SK-N-SH (cell line): ENCODE results near the gene DPEP2NB. TPM values are rescaled to one million over a fixed set of nuclear protein-coding genes. Genes with fewer than 3 reads are reported as not detected.

Source experiments
- CTCF ChIA-PET: fragments of 300-600, 350-600 bp; formaldehyde crosslinking; extraction: SDS; loops from one replicate; lab custom pipeline; 2021; lab: Yijun Ruan, JAX
- POLR2A ChIA-PET: fragments of 350-600 bp; sonication (Branson Sonifier 250); formaldehyde crosslinking; extraction: SDS; loops from one replicate; lab custom pipeline; 2020; ENCODE audit warnings: antibody characterized with exemption, inconsistent platforms; lab: Yijun Ruan, JAX
- DNase-seq: peaks from one replicate; pipeline ENCODE4 v3.0.0; 2012
- H2AFZ ChIP-seq: fragments of 200-600 bp; sonication (generic); 2 replicates; pipeline ENCODE4 v1.8.1; 2016; ENCODE audit warnings: antibody characterized with exemption, mild to moderate bottlenecking, low read depth
- H3F3A ChIP-seq: fragments of 200-600 bp; sonication (generic); replicated peaks from 2 replicates; pipeline ENCODE3; 2016; ENCODE audit warnings: antibody characterized with exemption, mild to moderate bottlenecking; ENCODE audit not compliant: insufficient read depth
- H3K27ac ChIP-seq, 2 experiments: fragments of 200-500 bp in 1 of 2; fragments of 200-600 bp in 1 of 2; sonication (Bioruptor generic) in 1 of 2; sonication (generic), shearing (Covaris generic) in 1 of 2; 2 replicates each; pipeline versions ENCODE4 v1.5.1 to v1.6.1; 2014 to 2016; ENCODE audit warnings: low read depth in 2 of 2, inconsistent platforms in 1 of 2, low read length in 1 of 2, mild to moderate bottlenecking in 1 of 2, mixed read lengths in 1 of 2
- H3K27me3 ChIP-seq: fragments of 200-600 bp; sonication (generic), shearing (Covaris generic); 2 replicates; pipeline ENCODE4 v1.6.1; 2016; ENCODE audit warnings: mixed run types; ENCODE audit not compliant: insufficient read depth
- H3K36me3 ChIP-seq, 2 experiments: fragments of 200-500 bp in 1 of 2; fragments of 200-600 bp in 1 of 2; sonication (Bioruptor generic) in 1 of 2; sonication (generic) in 1 of 2; replicated peaks in 1 of 2; 2 replicates each; pipeline versions ENCODE3 to v1.5.1; 2014 to 2016; ENCODE audit warnings: low read length in 1 of 2, mild to moderate bottlenecking in 1 of 2; ENCODE audit not compliant: insufficient read depth in 2 of 2, control insufficient read depth in 1 of 2
- H3K4me1 ChIP-seq, 2 experiments: fragments of 200-500 bp in 1 of 2; fragments of 200-600 bp in 1 of 2; sonication (Bioruptor generic) in 1 of 2; sonication (generic), shearing (Covaris generic) in 1 of 2; 2 replicates each; pipeline versions ENCODE4 v1.5.1 to v1.6.1; 2014 to 2016; ENCODE audit warnings: low read depth in 1 of 2, low read length in 1 of 2, mixed run types in 1 of 2; ENCODE audit not compliant: insufficient read depth in 2 of 2, control insufficient read depth in 1 of 2
- H3K4me2 ChIP-seq: fragments of 200-600 bp; sonication (generic), shearing (Covaris generic); 2 replicates; pipeline ENCODE4 v1.6.1; 2017; ENCODE audit warnings: mixed run types
- H3K4me3 ChIP-seq, 2 experiments: fragments of 200-500 bp in 1 of 2; fragments of 200-600 bp in 1 of 2; sonication (Bioruptor generic) in 1 of 2; sonication (generic), shearing (Covaris generic) in 1 of 2; 2 replicates each; pipeline versions ENCODE4 v1.5.1 to v1.8.1; 2014 to 2016; ENCODE audit warnings: low read depth in 2 of 2, inconsistent platforms in 1 of 2, low read length in 1 of 2, mild to moderate bottlenecking in 1 of 2, mixed read lengths in 1 of 2, moderate library complexity in 1 of 2
- H3K79me2 ChIP-seq: fragments of 200-600 bp; sonication (generic); 2 replicates; pipeline ENCODE4 v1.8.1; 2017; ENCODE audit warnings: mild to moderate bottlenecking; ENCODE audit not compliant: insufficient read depth
- H3K9ac ChIP-seq: fragments of 200-600 bp; sonication (generic); 2 replicates; pipeline ENCODE4 v1.6.1; 2017; ENCODE audit warnings: mixed run types
- H3K9me2 ChIP-seq: fragments of 200-600 bp; sonication (generic); 2 replicates; pipeline ENCODE4 v1.6.1; 2017; ENCODE audit warnings: mixed run types
- H3K9me3 ChIP-seq: fragments of 200-600 bp; sonication (generic); 2 replicates; pipeline ENCODE4 v1.6.1; 2017; ENCODE audit warnings: mixed run types, mild to moderate bottlenecking, moderate library complexity
- H4K20me1 ChIP-seq: fragments of 200-600 bp; sonication (generic); 2 replicates; pipeline ENCODE4 v1.6.1; 2017; ENCODE audit warnings: mild to moderate bottlenecking, mixed run types; ENCODE audit not compliant: insufficient read depth
- CHD2 ChIP-seq: fragments of 150-350 bp; IDR thresholded peaks from 2 replicates; pipeline ENCODE4 v1.6.1; 2018; ENCODE audit warnings: low read length; ENCODE audit not compliant: partially characterized antibody
- EP300 ChIP-seq, 2 experiments: IDR thresholded peaks; 2 replicates each; pipeline versions ENCODE4 v1.4.0 to v1.6.1; 2012; ENCODE audit warnings: borderline replicate concordance in 1 of 2, low read depth in 1 of 2, low read length in 1 of 2
- FOSL2 ChIP-seq: IDR thresholded peaks from 2 replicates; pipeline ENCODE4 v1.4.0; 2012; ENCODE audit warnings: low read depth, mild to moderate bottlenecking, moderate library complexity, borderline replicate concordance
- FOXJ3 ChIP-seq: sonication (generic); formaldehyde crosslinking; IDR thresholded peaks from 2 replicates; pipeline ENCODE4 v1.5.1; 2020; ENCODE audit warnings: mild to moderate bottlenecking, missing genetic modification reagents
- FOXM1 ChIP-seq: IDR thresholded peaks from 2 replicates; pipeline ENCODE4 v1.4.0; 2012; ENCODE audit warnings: low read depth, mild to moderate bottlenecking
- GATA2 ChIP-seq: sonication (generic); formaldehyde crosslinking; IDR thresholded peaks from 2 replicates; pipeline ENCODE4 v1.5.0; 2020; ENCODE audit warnings: mild to moderate bottlenecking, missing genetic modification reagents
- JUND ChIP-seq: IDR thresholded peaks from 2 replicates; pipeline ENCODE4 v1.4.0; 2012
- MXI1 ChIP-seq: IDR thresholded peaks from 2 replicates; pipeline ENCODE4 v1.6.1; 2012; ENCODE audit warnings: mild to moderate bottlenecking, low read depth, low read length, improper control_type of control experiment
- NFIC ChIP-seq: IDR thresholded peaks from 2 replicates; pipeline ENCODE4 v1.4.0; 2012; ENCODE audit warnings: borderline replicate concordance
- POLR2AphosphoS5 ChIP-seq: IDR thresholded peaks from 2 replicates; pipeline ENCODE4 v1.6.1; 2012; ENCODE audit warnings: low read depth, low read length
- RCOR1 ChIP-seq: fragments of 150-350 bp; IDR thresholded peaks from 2 replicates; pipeline ENCODE4 v1.6.1; 2017; ENCODE audit warnings: antibody characterized with exemption, low read length
- RFX5 ChIP-seq: IDR thresholded peaks from 2 replicates; pipeline ENCODE4 v1.6.1; 2012; ENCODE audit warnings: mild to moderate bottlenecking, improper control_type of control experiment, low read length
- RXRA ChIP-seq: IDR thresholded peaks from 2 replicates; pipeline ENCODE4 v1.4.0; 2012; ENCODE audit warnings: low read depth, mild to moderate bottlenecking, borderline replicate concordance
- SIN3A ChIP-seq: IDR thresholded peaks from 2 replicates; pipeline ENCODE4 v1.6.1; 2012; ENCODE audit warnings: low read depth, mild to moderate bottlenecking, low read length, moderate library complexity, borderline replicate concordance
- SMC3 ChIP-seq: IDR thresholded peaks from 2 replicates; pipeline ENCODE4 v1.6.1; 2012; ENCODE audit warnings: low read depth, low read length, improper control_type of control experiment
- WGBS: methylation state at CpG from one replicate; pipeline ENCODE4 v1.1.6; 2017; ENCODE audit warnings: low lambda C conversion rate; 5-methylcytosine and 5-hydroxymethylcytosine counted together
- polyA plus RNA-seq, 3 experiments: library from polyadenylated mRNA; depleted of rRNA; stranded (reverse); fragments of >200 nt; gene quantifications; 2 replicates each; pipeline ENCODE4 v1.2.3, GENCODE V29; 2012
- TF ChIP-seq, protein P1 (sequence below): IDR thresholded peaks from 2 replicates; pipeline ENCODE4 v1.6.1; 2012; ENCODE audit warnings: mild to moderate bottlenecking, low read depth, low read length, moderate library complexity
- TF ChIP-seq, protein P2 (sequence below): fragments of 200-600 bp; sonication (generic); IDR thresholded peaks from 2 replicates; pipeline ENCODE4 v1.6.1; 2017; ENCODE audit warnings: antibody characterized with exemption, mild to moderate bottlenecking, moderate library complexity
- TF ChIP-seq, protein P3 (sequence below): fragments of 150-350 bp; IDR thresholded peaks from 2 replicates; pipeline ENCODE4 v1.6.1; 2016; ENCODE audit warnings: mild to moderate bottlenecking, low read depth, low read length
- TF ChIP-seq, protein P4 (sequence below): fragments of 150-350 bp; IDR thresholded peaks from 2 replicates; pipeline ENCODE4 v1.6.1; 2017; ENCODE audit warnings: antibody characterized with exemption, low read length, low read depth, borderline replicate concordance

DPEP2NB gene
- polyA plus RNA-seq, 1 of the 3 experiments (the other 2 are of a cell fraction), result not detected

DNA sequence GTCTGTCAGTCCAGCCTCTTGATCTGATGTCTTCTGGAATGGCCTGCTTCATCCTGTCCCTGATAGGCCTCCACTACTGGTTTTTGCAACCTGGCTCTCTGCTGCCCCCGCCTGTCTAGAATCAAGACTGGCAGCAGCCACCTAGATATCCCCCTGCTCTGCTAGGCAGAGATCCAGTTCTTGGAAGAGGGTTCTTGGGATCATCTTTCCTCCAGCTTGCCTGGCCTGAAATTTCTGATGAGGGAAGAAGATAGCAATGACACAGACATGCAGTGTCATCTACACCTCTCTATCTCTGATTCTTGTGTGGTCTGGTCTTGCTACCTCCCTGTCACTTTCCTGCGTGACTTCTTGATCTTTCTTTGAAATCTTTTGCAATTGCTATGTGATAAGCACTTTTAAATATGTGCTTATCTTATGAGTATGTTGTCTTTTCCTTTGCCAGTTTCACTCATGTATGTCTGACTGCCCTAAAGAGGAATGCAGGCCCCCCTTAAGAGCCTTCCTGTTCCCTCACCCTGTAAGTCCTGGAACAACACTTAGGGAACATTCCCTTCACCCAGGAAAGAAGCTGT lies 49.2 kb upstream of the DPEP2NB start (continued):
- TF ChIP-seq, protein P1, sequence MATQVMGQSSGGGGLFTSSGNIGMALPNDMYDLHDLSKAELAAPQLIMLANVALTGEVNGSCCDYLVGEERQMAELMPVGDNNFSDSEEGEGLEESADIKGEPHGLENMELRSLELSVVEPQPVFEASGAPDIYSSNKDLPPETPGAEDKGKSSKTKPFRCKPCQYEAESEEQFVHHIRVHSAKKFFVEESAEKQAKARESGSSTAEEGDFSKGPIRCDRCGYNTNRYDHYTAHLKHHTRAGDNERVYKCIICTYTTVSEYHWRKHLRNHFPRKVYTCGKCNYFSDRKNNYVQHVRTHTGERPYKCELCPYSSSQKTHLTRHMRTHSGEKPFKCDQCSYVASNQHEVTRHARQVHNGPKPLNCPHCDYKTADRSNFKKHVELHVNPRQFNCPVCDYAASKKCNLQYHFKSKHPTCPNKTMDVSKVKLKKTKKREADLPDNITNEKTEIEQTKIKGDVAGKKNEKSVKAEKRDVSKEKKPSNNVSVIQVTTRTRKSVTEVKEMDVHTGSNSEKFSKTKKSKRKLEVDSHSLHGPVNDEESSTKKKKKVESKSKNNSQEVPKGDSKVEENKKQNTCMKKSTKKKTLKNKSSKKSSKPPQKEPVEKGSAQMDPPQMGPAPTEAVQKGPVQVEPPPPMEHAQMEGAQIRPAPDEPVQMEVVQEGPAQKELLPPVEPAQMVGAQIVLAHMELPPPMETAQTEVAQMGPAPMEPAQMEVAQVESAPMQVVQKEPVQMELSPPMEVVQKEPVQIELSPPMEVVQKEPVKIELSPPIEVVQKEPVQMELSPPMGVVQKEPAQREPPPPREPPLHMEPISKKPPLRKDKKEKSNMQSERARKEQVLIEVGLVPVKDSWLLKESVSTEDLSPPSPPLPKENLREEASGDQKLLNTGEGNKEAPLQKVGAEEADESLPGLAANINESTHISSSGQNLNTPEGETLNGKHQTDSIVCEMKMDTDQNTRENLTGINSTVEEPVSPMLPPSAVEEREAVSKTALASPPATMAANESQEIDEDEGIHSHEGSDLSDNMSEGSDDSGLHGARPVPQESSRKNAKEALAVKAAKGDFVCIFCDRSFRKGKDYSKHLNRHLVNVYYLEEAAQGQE, result no peak
- TF ChIP-seq FOXJ3, result no peak
- no peak for TF ChIP-seq POLR2AphosphoS5
- TF ChIP-seq MXI1, result no peak
- no peak for TF ChIP-seq CHD2
- peak; percentile 47 for TF ChIP-seq FOSL2
- TF ChIP-seq JUND, result peak; percentile 60
- TF ChIP-seq RXRA, result peak; percentile 52; the same call in 1 of the 2 replicates
- TF ChIP-seq GATA2 (CRISPR knock-in tag), result no peak
- TF ChIP-seq SMC3, result peak; percentile 68

DNA sequence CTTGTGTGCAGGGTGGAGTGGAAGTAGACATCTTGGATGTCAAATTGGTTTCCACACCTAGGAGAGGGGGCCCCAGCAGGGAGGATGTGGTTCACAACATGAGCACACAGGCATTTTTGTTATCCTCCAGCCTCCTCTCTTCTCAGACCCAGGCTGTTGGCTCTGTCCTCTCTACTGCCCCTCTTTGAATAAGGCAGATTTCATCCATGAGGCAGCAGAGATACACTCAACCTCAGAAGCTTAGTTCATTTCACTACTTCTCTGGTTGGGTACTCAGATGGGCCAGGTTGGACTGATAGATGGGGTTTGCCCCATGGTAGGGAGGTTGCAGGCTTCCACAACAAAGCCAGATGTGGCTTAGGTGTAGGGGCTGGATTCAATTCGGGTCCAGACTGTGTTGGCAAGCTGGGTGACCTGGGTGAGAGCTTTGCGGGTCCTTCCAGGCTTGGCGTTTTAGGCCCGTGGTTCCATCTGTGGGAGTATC lies 47.2 kb upstream of the DPEP2NB start:
- Histone ChIP-seq H3K36me3 (peaks cover 5 to 13% of the 10 kb centered on the region in 2 experiments), H3K9ac (no peak overlapping the region), H3K4me2 (no peak overlapping the region), H3K4me1 (peaks cover 0 to 19% of the 10 kb centered on the region in 2 experiments; a peak in 2 of 4 replicates), H3K27me3 (no peaks in the 10 kb centered on the region), H2AFZ (no peak overlapping the region), H3K79me2 (no peaks in the 10 kb centered on the region), H3K27ac (no peak overlapping the region), H3K9me3 (no peaks in the 10 kb centered on the region), H3K9me2 (no peaks in the 10 kb centered on the region), H3F3A (peaks cover 36% of the 10 kb centered on the region), H4K20me1 (0 out of 2 replicates have a peak, but pooled peaks cover 2% of the 10 kb centered on the region), H3K4me3 (no peak overlapping the region)
- CTCF ChIA-PET, result interaction anchor here (1.1 to 2.5 kb wide), 4 partner anchors 22 to 165 kb away, joined by 3 to 11 read pairs (median 4); partner anchors contain the start of gene NFATC3
- POLR2A ChIA-PET, result no interaction called here
- no peak for TF ChIP-seq MXI1
- no peak for TF ChIP-seq SIN3A
- TF ChIP-seq, protein P2, sequence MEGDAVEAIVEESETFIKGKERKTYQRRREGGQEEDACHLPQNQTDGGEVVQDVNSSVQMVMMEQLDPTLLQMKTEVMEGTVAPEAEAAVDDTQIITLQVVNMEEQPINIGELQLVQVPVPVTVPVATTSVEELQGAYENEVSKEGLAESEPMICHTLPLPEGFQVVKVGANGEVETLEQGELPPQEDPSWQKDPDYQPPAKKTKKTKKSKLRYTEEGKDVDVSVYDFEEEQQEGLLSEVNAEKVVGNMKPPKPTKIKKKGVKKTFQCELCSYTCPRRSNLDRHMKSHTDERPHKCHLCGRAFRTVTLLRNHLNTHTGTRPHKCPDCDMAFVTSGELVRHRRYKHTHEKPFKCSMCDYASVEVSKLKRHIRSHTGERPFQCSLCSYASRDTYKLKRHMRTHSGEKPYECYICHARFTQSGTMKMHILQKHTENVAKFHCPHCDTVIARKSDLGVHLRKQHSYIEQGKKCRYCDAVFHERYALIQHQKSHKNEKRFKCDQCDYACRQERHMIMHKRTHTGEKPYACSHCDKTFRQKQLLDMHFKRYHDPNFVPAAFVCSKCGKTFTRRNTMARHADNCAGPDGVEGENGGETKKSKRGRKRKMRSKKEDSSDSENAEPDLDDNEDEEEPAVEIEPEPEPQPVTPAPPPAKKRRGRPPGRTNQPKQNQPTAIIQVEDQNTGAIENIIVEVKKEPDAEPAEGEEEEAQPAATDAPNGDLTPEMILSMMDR, result no peak
- no peak for TF ChIP-seq NFIC
- no peak for TF ChIP-seq FOXM1
- TF ChIP-seq, protein P3, sequence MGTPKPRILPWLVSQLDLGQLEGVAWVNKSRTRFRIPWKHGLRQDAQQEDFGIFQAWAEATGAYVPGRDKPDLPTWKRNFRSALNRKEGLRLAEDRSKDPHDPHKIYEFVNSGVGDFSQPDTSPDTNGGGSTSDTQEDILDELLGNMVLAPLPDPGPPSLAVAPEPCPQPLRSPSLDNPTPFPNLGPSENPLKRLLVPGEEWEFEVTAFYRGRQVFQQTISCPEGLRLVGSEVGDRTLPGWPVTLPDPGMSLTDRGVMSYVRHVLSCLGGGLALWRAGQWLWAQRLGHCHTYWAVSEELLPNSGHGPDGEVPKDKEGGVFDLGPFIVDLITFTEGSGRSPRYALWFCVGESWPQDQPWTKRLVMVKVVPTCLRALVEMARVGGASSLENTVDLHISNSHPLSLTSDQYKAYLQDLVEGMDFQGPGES, result no peak
- TF ChIP-seq FOXJ3, result no peak
- TF ChIP-seq EP300 (IDR thresholded peaks at IDR 0.05; ENCODE audit: borderline replicate concordance in 1 of 2, low read depth in 1 of 2, low read length in 1 of 2), result no peak
- no peak for TF ChIP-seq POLR2AphosphoS5
- no peak for TF ChIP-seq GATA2 (CRISPR knock-in tag)
- TF ChIP-seq RFX5, result no peak
- no peak for TF ChIP-seq JUND
- TF ChIP-seq, protein P4, sequence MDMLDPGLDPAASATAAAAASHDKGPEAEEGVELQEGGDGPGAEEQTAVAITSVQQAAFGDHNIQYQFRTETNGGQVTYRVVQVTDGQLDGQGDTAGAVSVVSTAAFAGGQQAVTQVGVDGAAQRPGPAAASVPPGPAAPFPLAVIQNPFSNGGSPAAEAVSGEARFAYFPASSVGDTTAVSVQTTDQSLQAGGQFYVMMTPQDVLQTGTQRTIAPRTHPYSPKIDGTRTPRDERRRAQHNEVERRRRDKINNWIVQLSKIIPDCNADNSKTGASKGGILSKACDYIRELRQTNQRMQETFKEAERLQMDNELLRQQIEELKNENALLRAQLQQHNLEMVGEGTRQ, result no peak
- TF ChIP-seq RCOR1, result no peak
- DNase-seq, result no peak
- 81% methylated on average over 4 of the region's 4 CpGs for WGBS
